Muscle of leg (tissue), 11 donors: ENCODE measurements around the gene HDGF. TPM values are rescaled to one million over a fixed set of nuclear protein-coding genes. Genes with fewer than 3 reads are reported as not detected.
"Not testable (repeated sequence)": the region's sequence is repeated elsewhere in the genome, so short reads cannot be mapped to it uniquely, and the experiment has no call there.

Experiments used
- DNase-seq: peaks from one replicate; pipeline ENCODE4 v3.0.0; 2013
- H3K27ac ChIP-seq: one replicate; pipeline ENCODE4 v1.5.1; 2013; ENCODE audit warnings: mild to moderate bottlenecking, low read length, control low read depth
- H3K27me3 ChIP-seq: one replicate; pipeline ENCODE4 v1.6.1; 2013; ENCODE audit warnings: low read length; ENCODE audit not compliant: control insufficient read depth, insufficient read depth
- H3K36me3 ChIP-seq: one replicate; pipeline ENCODE4 v1.6.1; 2013; ENCODE audit warnings: low read length; ENCODE audit not compliant: control insufficient read depth, insufficient read depth
- H3K4me1 ChIP-seq: one replicate; pipeline ENCODE4 v1.6.1; 2013; ENCODE audit warnings: low read length; ENCODE audit not compliant: control insufficient read depth, insufficient read depth
- H3K4me3 ChIP-seq: one replicate; pipeline ENCODE4 v1.5.1; 2013; ENCODE audit warnings: low read length, control low read depth
- H3K9me3 ChIP-seq: replicated peaks from 2 replicates; pipeline ENCODE4 v1.6.1; 2013; ENCODE audit warnings: low read depth, low read length; ENCODE audit not compliant: control insufficient read depth
- WGBS: methylation state at CpG from one replicate; pipeline ENCODE4 v1.1.5; 2013; ENCODE audit warnings: missing lambda C conversion rate; ENCODE audit not compliant: insufficient coverage; 5-methylcytosine and 5-hydroxymethylcytosine counted together
- polyA plus RNA-seq, 8 donors: library from polyadenylated mRNA; unstranded; fragments of 120-200 nt; gene quantifications; one replicate each; pipeline versions ENCODE4 v1.2.1 to v1.2.3, GENCODE V29; 2013; ENCODE audit warnings: inconsistent platforms in 1 of 8, low replicate concordance in 1 of 8; ENCODE audit not compliant: insufficient read length in 8 of 8, insufficient read depth in 1 of 8
- total RNA-seq: library from RNA; stranded (reverse); fragments of 120-200 nt; gene quantifications from one replicate; pipeline ENCODE4 v1.2.4, GENCODE V29; 2013

HDGF gene
- total and polyA plus RNA-seq, 9 donors = 123 to 184 (median 163) TPM

- H3K36me3 ChIP-seq = peaks cover 13% of the 10 kb centered on the region
- H3K27ac ChIP-seq = peak overlapping the region; percentile 98
- no peaks in the 10 kb centered on the region for H3K9me3 ChIP-seq
- peak overlapping the region; percentile 86 for H3K4me3 ChIP-seq
- H3K27me3 ChIP-seq = no peaks in the 10 kb centered on the region
- peak; percentile 63 for DNase-seq
- H3K4me1 ChIP-seq = peaks cover 26% of the 10 kb centered on the region
- WGBS = 0% methylated on average over 4 of the region's 31 CpGs
These were observed 16.6 kb upstream of the HDGF start for GRCh38 chr1:156767879-156768604.

DNA sequence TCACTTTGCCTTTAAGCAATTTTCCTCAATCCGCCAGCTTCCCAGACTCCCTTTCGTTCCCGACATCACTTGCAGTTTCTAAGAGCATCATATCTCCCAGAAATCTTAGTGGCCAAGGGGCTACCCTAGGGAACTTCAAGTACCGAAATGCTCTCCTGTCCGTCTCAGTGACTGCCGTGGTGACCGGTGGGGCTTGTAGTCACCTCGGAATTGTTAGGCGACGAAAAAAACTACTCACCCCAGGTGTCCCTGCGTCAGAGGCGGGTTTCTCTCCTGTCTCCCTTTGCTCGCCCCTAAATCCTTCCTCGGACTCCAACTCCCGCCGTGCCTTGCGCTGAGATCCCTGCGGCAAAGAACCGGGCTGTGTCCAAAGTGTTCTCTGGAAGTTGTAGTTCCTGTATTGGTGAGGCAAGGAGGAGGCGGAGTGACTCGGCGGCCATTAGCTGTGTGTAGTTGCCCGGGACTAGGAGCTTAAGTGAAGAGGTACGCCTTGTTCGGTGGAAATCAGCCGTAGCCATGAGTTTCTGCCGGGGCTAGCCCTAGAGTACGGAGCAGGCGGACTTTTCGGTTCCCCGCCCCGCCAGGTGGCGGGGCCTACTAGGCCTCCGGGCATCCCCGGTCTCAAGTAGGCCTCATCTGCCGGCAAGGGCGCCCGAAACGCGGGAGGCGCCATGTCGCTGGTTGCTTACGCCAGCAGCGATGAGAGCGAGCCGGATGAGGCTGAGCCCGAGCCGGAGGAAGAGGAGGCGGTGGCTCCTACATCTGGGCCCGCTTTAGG lies 15.8 kb upstream of the HDGF start, which contains the start of gene PRCC:
Gene PRCC (plus strand): TSS at position 435 of the 778 bp plus-strand sequence. CDS start 237 bp downstream, at position 672.
- Histone ChIP-seq H3K4me1 (peaks cover 23% of the 10 kb centered on the region), H3K36me3 (peaks cover 13% of the 10 kb centered on the region)

DNA sequence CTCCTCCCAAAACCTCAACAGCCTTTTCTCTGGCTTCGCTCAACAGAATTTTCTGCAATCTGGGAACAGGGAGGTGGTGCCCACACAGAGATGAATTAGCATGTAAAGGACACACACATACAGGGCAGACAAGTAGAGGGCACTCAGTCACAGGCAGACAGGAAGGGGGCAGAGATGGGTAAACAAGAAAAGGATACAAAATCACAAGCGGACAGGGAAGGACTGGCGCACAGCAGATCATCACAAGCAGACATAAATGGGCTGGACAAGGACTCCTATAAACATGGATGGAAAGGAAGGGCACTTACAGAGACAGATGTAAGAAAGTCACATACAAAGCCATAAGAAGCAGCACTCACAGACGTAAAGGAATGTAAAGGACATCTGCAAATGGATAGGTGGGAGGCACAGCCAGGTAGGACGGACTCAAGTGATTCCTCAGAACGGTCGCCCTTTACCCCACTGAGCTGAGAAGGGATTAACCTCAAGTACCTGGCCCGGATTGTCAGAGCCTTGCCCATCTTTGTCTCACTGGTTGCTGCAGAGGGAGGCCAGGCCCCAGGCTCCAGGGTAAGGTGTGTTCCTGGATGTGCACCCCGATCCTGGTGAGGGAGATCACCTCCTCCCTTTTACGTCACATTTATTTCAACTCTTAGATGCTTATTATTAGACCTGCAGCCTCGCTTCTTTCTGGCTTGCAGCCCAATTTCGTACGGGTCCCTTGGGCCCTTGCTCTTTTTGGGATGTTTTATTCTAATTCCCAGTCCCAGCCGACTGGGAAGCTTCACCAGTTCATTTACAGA lies 15.0 kb upstream of the HDGF start:
- peak; percentile 19 for DNase-seq
- H3K4me1 ChIP-seq = peaks cover 23% of the 10 kb centered on the region
- peak overlapping the region; percentile 97 for H3K27ac ChIP-seq
- H3K36me3 ChIP-seq = peaks cover 10% of the 10 kb centered on the region
- H3K9me3 ChIP-seq = no peaks in the 10 kb centered on the region
- no peaks in the 10 kb centered on the region for H3K27me3 ChIP-seq
- peak overlapping the region; percentile 72 for H3K4me3 ChIP-seq
- 2% methylated on average over 9 of the region's 14 CpGs for WGBS

More for the DNA sequence above, 15.8 kb upstream of the HDGF start, which contains the start of gene PRCC:
- under 1% methylated on average over 41 of the region's 50 CpGs for WGBS
- no peaks in the 10 kb centered on the region for H3K9me3 ChIP-seq
- H3K4me3 ChIP-seq = peak within 1 kb of the TSS; percentile 86
- H3K27me3 ChIP-seq = no peaks in the 10 kb centered on the region
- H3K27ac ChIP-seq = peak within 1 kb of the TSS; percentile 98
- DNase-seq = peak; percentile 100

GRCh38 chr1:156765666-156766065 lies 14.2 kb upstream of the HDGF start:
- no peak overlapping the region for H3K4me3 ChIP-seq
- H3K4me1 ChIP-seq = peaks cover 23% of the 10 kb centered on the region
- no peaks in the 10 kb centered on the region for H3K9me3 ChIP-seq
- no peaks in the 10 kb centered on the region for H3K27me3 ChIP-seq
- 83% methylated on average over 4 of the region's 5 CpGs for WGBS
- no peak overlapping the region for H3K27ac ChIP-seq
- DNase-seq = no peak
- peaks cover 2% of the 10 kb centered on the region for H3K36me3 ChIP-seq

- WGBS = 90% methylated on average over 9 of the region's 15 CpGs
- not testable (repeated sequence) for H3K4me3 ChIP-seq
- H3K4me1 ChIP-seq = peaks cover 29% of the 10 kb centered on the region
These were observed 13.7 kb upstream of the HDGF start for GRCh38 chr1:156765136-156765535.

GRCh38 chr1:156760796-156761104 lies 9.3 kb upstream of the HDGF start:
- H3K4me3 ChIP-seq = no peak overlapping the region
- no peak for DNase-seq
- H3K27ac ChIP-seq = peak overlapping the region; percentile 49
- H3K27me3 ChIP-seq = no peaks in the 10 kb centered on the region
- no peaks in the 10 kb centered on the region for H3K36me3 ChIP-seq
- WGBS = 86% methylated on average over 3 of the region's 4 CpGs
- peaks cover 13% of the 10 kb centered on the region for H3K4me1 ChIP-seq
- H3K9me3 ChIP-seq = no peaks in the 10 kb centered on the region

More at GRCh38 chr1:156765136-156765535, 13.7 kb upstream of the HDGF start:
- not testable (repeated sequence) for H3K27ac ChIP-seq, H3K9me3 ChIP-seq, H3K36me3 ChIP-seq, DNase-seq, H3K27me3 ChIP-seq

GRCh38 chr1:156760092-156760795 lies 8.8 kb upstream of the HDGF start:
- Histone ChIP-seq H3K27ac (peak overlapping the region; percentile 49), H3K27me3 (no peaks in the 10 kb centered on the region), H3K36me3 (no peaks in the 10 kb centered on the region), H3K9me3 (no peaks in the 10 kb centered on the region), H3K4me1 (peaks cover 13% of the 10 kb centered on the region), H3K4me3 (no peak overlapping the region)
- WGBS = 38% methylated on average over 1 of the region's 6 CpGs
- DNase-seq = no peak

DNA sequence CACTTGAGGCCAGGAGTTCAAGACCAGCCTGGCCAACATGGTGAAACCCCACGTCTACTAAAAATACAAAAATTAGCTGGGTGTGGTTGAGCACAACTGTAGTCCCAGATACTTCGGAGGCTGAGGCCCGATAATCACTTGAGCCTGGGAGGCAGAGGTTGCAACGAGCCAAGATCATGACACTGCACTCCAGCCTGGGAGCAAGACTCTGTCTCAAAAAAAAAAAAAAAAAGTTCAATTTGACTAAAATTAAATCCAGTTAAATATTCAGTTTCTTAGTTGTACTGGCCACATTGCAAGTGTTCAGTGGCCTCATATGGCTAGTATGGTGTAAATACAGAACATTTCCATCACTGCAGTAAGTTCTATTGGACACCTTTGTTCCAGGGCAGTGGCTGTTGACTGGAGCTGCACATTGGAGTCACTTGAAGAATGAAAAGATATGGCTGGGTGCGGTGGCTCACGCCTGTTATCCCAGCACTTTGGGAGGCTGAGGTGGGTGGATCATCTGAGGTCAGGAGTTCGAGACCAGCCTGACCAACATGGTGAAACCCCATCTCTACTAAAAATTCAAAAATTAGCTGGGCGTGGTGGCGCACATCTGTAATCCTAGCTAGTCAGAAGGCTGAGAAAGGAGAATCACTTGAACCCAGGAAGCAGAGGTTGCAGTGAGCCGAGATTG lies 6.2 kb upstream of the HDGF start:
- not testable (repeated sequence) for H3K27ac ChIP-seq, H3K4me3 ChIP-seq, H3K9me3 ChIP-seq, H3K36me3 ChIP-seq, H3K27me3 ChIP-seq, DNase-seq
- peaks cover 27% of the 10 kb centered on the region for H3K4me1 ChIP-seq
- WGBS = no CpG with 5 or more reads among the region's 10 CpGs

- H3K36me3 ChIP-seq = no peaks in the 10 kb centered on the region
- H3K4me1 ChIP-seq = peaks cover 28% of the 10 kb centered on the region
- no peaks in the 10 kb centered on the region for H3K9me3 ChIP-seq
- H3K4me3 ChIP-seq = no peak overlapping the region
- no peaks in the 10 kb centered on the region for H3K27me3 ChIP-seq
- DNase-seq = no peak
- H3K27ac ChIP-seq = no peak overlapping the region
- no CpG with 5 or more reads among the region's 1 CpG for WGBS
These were observed 4.9 kb upstream of the HDGF start for GRCh38 chr1:156756355-156756754.
